ENCODE measurements around the gene ANKRD30A. TPM values are rescaled to one million over a fixed set of nuclear protein-coding genes. Genes with fewer than 3 reads are reported as not detected.
A peak's percentile ranks its signal among the peaks of the same experiment; 100 is the strongest.
"Not testable (repeated sequence)": the region's sequence is repeated elsewhere in the genome, so short reads cannot be mapped to it uniquely, and the experiment has no call there.

ANKRD30A gene, protein sequence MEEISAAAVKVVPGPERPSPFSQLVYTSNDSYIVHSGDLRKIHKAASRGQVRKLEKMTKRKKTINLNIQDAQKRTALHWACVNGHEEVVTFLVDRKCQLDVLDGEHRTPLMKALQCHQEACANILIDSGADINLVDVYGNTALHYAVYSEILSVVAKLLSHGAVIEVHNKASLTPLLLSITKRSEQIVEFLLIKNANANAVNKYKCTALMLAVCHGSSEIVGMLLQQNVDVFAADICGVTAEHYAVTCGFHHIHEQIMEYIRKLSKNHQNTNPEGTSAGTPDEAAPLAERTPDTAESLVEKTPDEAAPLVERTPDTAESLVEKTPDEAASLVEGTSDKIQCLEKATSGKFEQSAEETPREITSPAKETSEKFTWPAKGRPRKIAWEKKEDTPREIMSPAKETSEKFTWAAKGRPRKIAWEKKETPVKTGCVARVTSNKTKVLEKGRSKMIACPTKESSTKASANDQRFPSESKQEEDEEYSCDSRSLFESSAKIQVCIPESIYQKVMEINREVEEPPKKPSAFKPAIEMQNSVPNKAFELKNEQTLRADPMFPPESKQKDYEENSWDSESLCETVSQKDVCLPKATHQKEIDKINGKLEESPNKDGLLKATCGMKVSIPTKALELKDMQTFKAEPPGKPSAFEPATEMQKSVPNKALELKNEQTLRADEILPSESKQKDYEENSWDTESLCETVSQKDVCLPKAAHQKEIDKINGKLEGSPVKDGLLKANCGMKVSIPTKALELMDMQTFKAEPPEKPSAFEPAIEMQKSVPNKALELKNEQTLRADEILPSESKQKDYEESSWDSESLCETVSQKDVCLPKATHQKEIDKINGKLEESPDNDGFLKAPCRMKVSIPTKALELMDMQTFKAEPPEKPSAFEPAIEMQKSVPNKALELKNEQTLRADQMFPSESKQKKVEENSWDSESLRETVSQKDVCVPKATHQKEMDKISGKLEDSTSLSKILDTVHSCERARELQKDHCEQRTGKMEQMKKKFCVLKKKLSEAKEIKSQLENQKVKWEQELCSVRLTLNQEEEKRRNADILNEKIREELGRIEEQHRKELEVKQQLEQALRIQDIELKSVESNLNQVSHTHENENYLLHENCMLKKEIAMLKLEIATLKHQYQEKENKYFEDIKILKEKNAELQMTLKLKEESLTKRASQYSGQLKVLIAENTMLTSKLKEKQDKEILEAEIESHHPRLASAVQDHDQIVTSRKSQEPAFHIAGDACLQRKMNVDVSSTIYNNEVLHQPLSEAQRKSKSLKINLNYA (N-terminal part only)
- polyA plus RNA-seq, result under 1 TPM in 1 of 4 donors, not detected in 3; 0.19 TPM
- long read RNA-seq, donor 1, result 0 reads
- long read RNA-seq, donor 2, result 0 reads
- long read RNA-seq, donor 3, result 0 reads
- long read RNA-seq, donor 4, result 0 reads
- long read RNA-seq, donor 5, result 0 reads
- long read RNA-seq, donor 6, result 0 reads
- long read RNA-seq, donor 7, result 0 reads
- long read RNA-seq, donor 8, result 0 reads
- long read RNA-seq, donor 9, result 0 reads
- long read RNA-seq, donor 10, result 0 reads

DNA sequence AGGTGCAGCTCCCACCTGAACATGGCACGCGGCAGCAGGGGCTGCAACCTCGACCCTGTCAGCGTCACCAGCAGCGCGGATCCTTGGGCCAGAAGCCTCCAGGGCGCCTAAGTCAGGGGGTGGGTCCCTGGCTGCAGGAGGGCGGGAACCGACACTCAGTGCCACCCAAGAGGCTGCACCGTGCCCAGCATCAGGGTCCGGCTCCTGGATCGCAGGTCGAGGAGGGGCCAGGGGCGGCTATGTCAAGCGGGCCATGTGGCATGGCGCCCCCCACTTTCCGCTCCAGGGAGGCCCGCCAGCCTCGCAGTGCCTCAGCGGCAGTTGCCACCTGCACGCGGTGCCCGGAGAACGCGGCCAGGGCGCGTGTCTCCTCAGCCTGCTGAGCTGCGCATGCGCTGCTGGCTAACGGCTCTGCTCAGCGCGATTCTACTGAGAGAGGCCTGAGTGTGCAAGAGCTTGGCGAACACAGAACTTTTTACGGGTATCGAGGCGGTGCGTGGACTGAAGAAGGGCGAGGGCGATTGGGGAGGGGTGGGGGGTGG lies at the start of gene ANKRD30A:
TSS of gene ANKRD30A (plus strand) at position 408 of the 542 bp plus-strand sequence. CDS start 190 bp downstream, outside the sequence.
- DNase-seq (no peak), FAIRE-seq (no peak)
- Histone ChIP-seq H3K27ac (ENCODE audit: low read depth in 1 of 3, low read length in 2 of 3) (no peak within 1 kb of the TSS), H3K27me3 (ENCODE audit: control insufficient read depth in 3 of 3, insufficient read depth in 3 of 3, low read length in 3 of 3) (no peaks in the 10 kb centered on the region), H3K9me3 (ENCODE audit: control insufficient read depth in 2 of 2, insufficient read depth in 1 of 2, low read depth in 1 of 2, low read length in 1 of 2) (peaks cover 0 to 26% of the 10 kb centered on the region in 2 donors), H3K4me3 (ENCODE audit: low read depth in 1 of 3, low read length in 3 of 3) (no peak within 1 kb of the TSS), H3K36me3 (ENCODE audit: control insufficient read depth in 3 of 3, insufficient read depth in 2 of 3, low read depth in 1 of 3, low read length in 3 of 3) (no peaks in the 10 kb centered on the region), H3K4me1 (ENCODE audit: control insufficient read depth in 3 of 3, insufficient read depth in 2 of 3, low read depth in 1 of 3, low read length in 2 of 3) (no peaks in the 10 kb centered on the region)
- 91 to 96% (median 93%) methylated on average over 37 to 39 of the region's 39 CpGs for WGBS, 3 donors

DNA sequence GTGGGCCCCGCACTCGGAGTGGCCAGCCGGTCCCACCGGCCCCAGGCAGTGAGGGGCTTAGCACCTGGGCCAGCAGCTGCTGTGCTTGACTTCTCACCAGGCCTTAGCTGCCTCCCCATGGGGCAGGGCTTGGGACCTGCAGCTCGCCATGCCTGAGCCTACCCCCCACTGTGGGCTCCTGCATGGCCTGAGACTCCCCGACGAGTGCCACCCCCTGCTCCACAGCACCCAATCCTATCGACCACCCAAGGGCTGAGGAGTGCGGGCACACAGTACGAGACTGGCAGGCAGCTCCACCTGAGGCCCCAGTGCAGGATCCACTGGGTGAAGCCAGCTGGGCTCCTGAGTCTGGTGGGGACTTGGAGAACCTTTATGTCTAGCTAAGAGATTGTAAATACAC lies 49.3 kb upstream of the ANKRD30A start:
- 88 to 93% (median 91%) methylated on average over 9 to 10 of the region's 10 CpGs for WGBS, 3 donors
- not testable (repeated sequence) for DNase-seq

DNA sequence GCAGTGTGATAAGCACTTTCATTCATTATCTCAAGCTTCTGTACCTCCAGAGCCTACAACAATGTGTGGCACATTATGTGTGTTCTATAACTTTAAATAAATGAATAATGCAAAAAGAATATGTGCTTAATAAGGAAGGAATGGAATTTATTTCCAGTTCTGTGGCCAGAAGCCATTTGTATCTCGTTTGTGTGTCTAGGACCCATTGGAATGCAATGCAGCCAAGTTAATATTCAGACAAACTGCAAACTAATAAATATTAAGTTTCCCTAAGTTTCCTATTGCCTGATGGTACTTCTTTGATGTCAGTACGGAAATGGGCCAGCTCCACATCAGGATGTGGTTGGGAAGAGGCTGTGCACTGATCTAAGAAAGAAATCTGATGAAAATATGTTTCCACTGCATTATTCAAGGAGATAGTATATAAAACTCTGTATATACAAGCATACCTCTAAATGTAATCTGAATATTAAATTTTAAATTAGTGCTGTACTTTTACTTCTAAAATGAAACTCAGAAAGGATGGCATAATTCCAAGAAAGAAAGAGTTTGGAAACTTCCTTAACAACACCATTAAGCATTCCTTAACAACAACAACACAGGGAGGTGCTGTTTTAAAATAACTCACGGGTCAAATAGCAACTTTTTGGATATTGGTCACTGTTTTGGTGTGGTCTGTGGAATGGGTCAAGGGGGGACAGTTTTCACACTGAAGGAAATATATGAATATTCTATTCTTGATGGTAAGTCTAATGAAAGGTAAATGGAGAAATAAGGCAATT lies 29.4 kb upstream of the ANKRD30A start:
- DNase-seq, result no peak
- no peaks in the 10 kb centered on the region for H3K27me3 ChIP-seq (ENCODE audit: control insufficient read depth in 3 of 3, insufficient read depth in 3 of 3, low read length in 3 of 3)
- H3K27ac ChIP-seq (ENCODE audit: low read depth in 1 of 3, low read length in 2 of 3), result no peak overlapping the region
- 14 to 21% (median 16%) methylated on average over 3 of the region's 3 CpGs for WGBS, 3 donors
- no peak overlapping the region for H3K4me3 ChIP-seq (ENCODE audit: low read depth in 1 of 3, low read length in 3 of 3)
- no peaks in the 10 kb centered on the region for H3K36me3 ChIP-seq (ENCODE audit: control insufficient read depth in 3 of 3, insufficient read depth in 2 of 3, low read depth in 1 of 3, low read length in 3 of 3)
- H3K4me1 ChIP-seq (ENCODE audit: control insufficient read depth in 3 of 3, insufficient read depth in 2 of 3, low read depth in 1 of 3, low read length in 2 of 3), result no peaks in the 10 kb centered on the region
- peaks cover 0 to 16% of the 10 kb centered on the region in 2 donors for H3K9me3 ChIP-seq (ENCODE audit: control insufficient read depth in 2 of 2, insufficient read depth in 1 of 2, low read depth in 1 of 2, low read length in 1 of 2)
- FAIRE-seq, result no peak

More for the DNA sequence above, 49.3 kb upstream of the ANKRD30A start:
- FAIRE-seq; H3K27me3 ChIP-seq (ENCODE audit: control insufficient read depth in 3 of 3, insufficient read depth in 3 of 3, low read length in 3 of 3); H3K36me3 ChIP-seq (ENCODE audit: control insufficient read depth in 3 of 3, insufficient read depth in 2 of 3, low read depth in 1 of 3, low read length in 3 of 3); H3K27ac ChIP-seq (ENCODE audit: low read depth in 1 of 3, low read length in 2 of 3); H3K4me3 ChIP-seq (ENCODE audit: low read depth in 1 of 3, low read length in 3 of 3); H3K4me1 ChIP-seq (ENCODE audit: control insufficient read depth in 3 of 3, insufficient read depth in 2 of 3, low read depth in 1 of 3, low read length in 2 of 3): not testable (repeated sequence)
- H3K9me3 ChIP-seq (ENCODE audit: control insufficient read depth in 2 of 2, insufficient read depth in 1 of 2, low read depth in 1 of 2, low read length in 1 of 2), result peaks cover 0 to 17% of the 10 kb centered on the region in 2 donors

DNA sequence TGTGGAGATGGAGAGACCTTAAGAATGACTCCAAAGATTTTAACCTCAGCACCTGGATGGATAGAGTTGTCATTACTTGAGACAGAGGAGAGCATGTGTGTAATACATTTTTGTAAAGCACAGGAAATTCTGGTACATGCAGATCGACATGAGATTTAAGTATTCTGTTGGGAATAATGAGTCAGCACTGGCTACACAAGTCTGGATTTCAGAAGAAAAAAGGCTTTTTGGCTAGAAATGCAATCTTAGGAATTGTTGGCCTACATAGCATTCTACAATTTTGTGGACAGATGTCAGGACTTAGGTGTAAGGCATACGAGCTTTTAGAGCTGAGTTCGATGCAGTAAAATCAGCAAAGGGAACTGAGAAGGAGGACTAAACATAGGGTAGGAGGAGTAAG lies 24.1 kb upstream of the ANKRD30A start:
- Histone ChIP-seq H3K4me3 (ENCODE audit: low read depth in 1 of 3, low read length in 3 of 3) (no peak overlapping the region), H3K9me3 (ENCODE audit: control insufficient read depth in 2 of 2, insufficient read depth in 1 of 2, low read depth in 1 of 2, low read length in 1 of 2) (peaks cover 0 to 3% of the 10 kb centered on the region in 2 donors), H3K36me3 (ENCODE audit: control insufficient read depth in 3 of 3, insufficient read depth in 2 of 3, low read depth in 1 of 3, low read length in 3 of 3) (no peaks in the 10 kb centered on the region), H3K27me3 (ENCODE audit: control insufficient read depth in 3 of 3, insufficient read depth in 3 of 3, low read length in 3 of 3) (no peaks in the 10 kb centered on the region), H3K27ac (ENCODE audit: low read depth in 1 of 3, low read length in 2 of 3) (no peak overlapping the region), H3K4me1 (ENCODE audit: control insufficient read depth in 3 of 3, insufficient read depth in 2 of 3, low read depth in 1 of 3, low read length in 2 of 3) (no peaks in the 10 kb centered on the region)
- FAIRE-seq (no peak), DNase-seq (no peak)
- WGBS, 3 donors, result 79 to 84% (median 81%) methylated on average over 3 of the region's 3 CpGs

DNA sequence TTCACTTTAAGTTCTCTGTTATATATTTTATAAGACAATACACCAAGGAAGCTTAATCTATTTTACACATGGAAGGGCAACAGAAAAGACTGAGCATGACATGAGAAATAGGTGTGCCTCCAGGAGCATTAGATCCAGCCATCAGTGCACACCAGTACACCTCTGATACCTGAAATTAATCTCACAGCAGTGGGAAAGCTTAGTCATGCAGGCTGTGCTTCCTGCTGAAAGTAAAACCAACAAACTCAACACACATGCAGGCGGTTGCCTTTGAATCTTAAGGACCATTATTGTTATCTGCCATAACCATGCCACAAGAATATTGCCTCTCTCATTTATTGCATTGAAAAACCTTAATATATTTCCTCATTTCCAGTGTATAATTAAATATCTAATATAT lies 16.4 kb upstream of the ANKRD30A start:
- peaks cover 0 to 3% of the 10 kb centered on the region in 2 donors for H3K9me3 ChIP-seq (ENCODE audit: control insufficient read depth in 2 of 2, insufficient read depth in 1 of 2, low read depth in 1 of 2, low read length in 1 of 2)
- FAIRE-seq, result no peak
- no peaks in the 10 kb centered on the region for H3K36me3 ChIP-seq (ENCODE audit: control insufficient read depth in 3 of 3, insufficient read depth in 2 of 3, low read depth in 1 of 3, low read length in 3 of 3)
- H3K4me3 ChIP-seq (ENCODE audit: low read depth in 1 of 3, low read length in 3 of 3), result no peak overlapping the region
- no peaks in the 10 kb centered on the region for H3K27me3 ChIP-seq (ENCODE audit: control insufficient read depth in 3 of 3, insufficient read depth in 3 of 3, low read length in 3 of 3)
- DNase-seq, result peak in 1 of 2 donors; percentile 14
- 20 to 75% (median 57%) methylated on average over 1 of the region's 1 CpG for WGBS, 3 donors
- H3K27ac ChIP-seq (ENCODE audit: low read depth in 1 of 3, low read length in 2 of 3), result no peak overlapping the region
- H3K4me1 ChIP-seq (ENCODE audit: control insufficient read depth in 3 of 3, insufficient read depth in 2 of 3, low read depth in 1 of 3, low read length in 2 of 3), result no peaks in the 10 kb centered on the region

DNA sequence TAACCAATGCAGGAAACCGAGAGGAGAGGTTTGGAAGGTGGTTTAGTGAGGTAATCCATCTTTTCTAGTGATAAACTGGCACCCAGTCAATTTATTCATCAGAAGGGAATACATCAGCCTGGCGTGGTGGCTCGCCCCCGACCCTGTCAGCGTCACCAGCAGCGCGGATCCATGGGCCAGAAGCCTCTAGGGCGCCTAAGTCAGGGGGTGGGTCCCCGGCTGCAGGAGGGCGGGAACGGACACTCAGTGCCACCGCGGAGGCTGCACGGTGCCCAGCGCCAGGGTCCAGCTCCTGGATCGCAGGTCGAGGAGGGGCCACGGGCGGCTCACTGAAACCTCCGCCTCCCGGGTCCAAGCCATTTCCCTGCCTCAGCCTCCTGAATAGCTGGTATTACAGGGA lies 866 bp upstream of the ANKRD30A start:
- Histone ChIP-seq H3K4me3 (ENCODE audit: low read depth in 1 of 3, low read length in 3 of 3) (no peak overlapping the region), H3K27ac (ENCODE audit: low read depth in 1 of 3, low read length in 2 of 3) (no peak overlapping the region), H3K4me1 (ENCODE audit: control insufficient read depth in 3 of 3, insufficient read depth in 2 of 3, low read depth in 1 of 3, low read length in 2 of 3) (no peaks in the 10 kb centered on the region), H3K27me3 (ENCODE audit: control insufficient read depth in 3 of 3, insufficient read depth in 3 of 3, low read length in 3 of 3) (no peaks in the 10 kb centered on the region), H3K36me3 (ENCODE audit: control insufficient read depth in 3 of 3, insufficient read depth in 2 of 3, low read depth in 1 of 3, low read length in 3 of 3) (no peaks in the 10 kb centered on the region), H3K9me3 (ENCODE audit: control insufficient read depth in 2 of 2, insufficient read depth in 1 of 2, low read depth in 1 of 2, low read length in 1 of 2) (peaks cover 0 to 28% of the 10 kb centered on the region in 2 donors)
- 94 to 97% (median 95%) methylated on average over 20 to 21 of the region's 21 CpGs for WGBS, 3 donors
- DNase-seq, result no peak
- FAIRE-seq, result no peak

DNA sequence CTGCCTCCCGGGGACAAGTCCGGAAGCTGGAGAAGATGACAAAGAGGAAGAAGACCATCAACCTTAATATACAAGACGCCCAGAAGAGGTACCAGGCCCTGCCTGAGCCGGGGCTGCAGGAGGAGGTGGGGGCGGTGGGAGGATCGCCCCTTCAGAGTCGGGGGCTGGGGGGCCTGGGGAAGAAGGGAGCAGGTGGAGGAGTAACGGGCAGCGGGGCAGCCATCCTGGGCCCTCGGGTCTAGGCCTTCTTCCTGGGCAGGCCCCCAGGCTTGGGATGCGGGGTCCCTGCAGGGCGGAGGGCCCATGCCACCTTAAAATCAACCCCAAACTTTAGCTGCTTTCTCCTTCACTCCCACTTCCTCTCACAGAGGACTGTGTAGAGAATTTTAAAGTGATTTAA lies 523 bp downstream of the ANKRD30A start:
- FAIRE-seq, result no peak

More for the DNA sequence above, 523 bp downstream of the ANKRD30A start:
- 94 to 96% (median 96%) methylated on average over 12 of the region's 12 CpGs for WGBS, 3 donors
- Histone ChIP-seq H3K27ac (ENCODE audit: low read depth in 1 of 3, low read length in 2 of 3) (no peak overlapping the region), H3K9me3 (ENCODE audit: control insufficient read depth in 2 of 2, insufficient read depth in 1 of 2, low read depth in 1 of 2, low read length in 1 of 2) (peaks cover 0 to 26% of the 10 kb centered on the region in 2 donors), H3K36me3 (ENCODE audit: control insufficient read depth in 3 of 3, insufficient read depth in 2 of 3, low read depth in 1 of 3, low read length in 3 of 3) (no peaks in the 10 kb centered on the region), H3K4me3 (ENCODE audit: low read depth in 1 of 3, low read length in 3 of 3) (no peak overlapping the region), H3K27me3 (ENCODE audit: control insufficient read depth in 3 of 3, insufficient read depth in 3 of 3, low read length in 3 of 3) (no peaks in the 10 kb centered on the region), H3K4me1 (ENCODE audit: control insufficient read depth in 3 of 3, insufficient read depth in 2 of 3, low read depth in 1 of 3, low read length in 2 of 3) (no peaks in the 10 kb centered on the region)
- no peak for DNase-seq
